Activated CD4-positive, CD25-positive, alpha-beta regulatory T cell (primary cell): ENCODE measurements around the gene TUSC2.
"Not testable (repeated sequence)": the region's sequence is repeated elsewhere in the genome, so short reads cannot be mapped to it uniquely, and the experiment has no call there.

Experiments
- DNase-seq, 4 experiments: peaks; one replicate each; lab custom pipeline; 2025; lab: John Stamatoyannopoulos, UW

TUSC2 gene

GRCh38 chr3:50318615-50319014, 9.4 kb downstream of the TUSC2 start:
- no peak for DNase-seq

- DNase-seq: no peak
Measured at GRCh38 chr3:50318163-50318562, 9.9 kb downstream of the TUSC2 start.

DNA sequence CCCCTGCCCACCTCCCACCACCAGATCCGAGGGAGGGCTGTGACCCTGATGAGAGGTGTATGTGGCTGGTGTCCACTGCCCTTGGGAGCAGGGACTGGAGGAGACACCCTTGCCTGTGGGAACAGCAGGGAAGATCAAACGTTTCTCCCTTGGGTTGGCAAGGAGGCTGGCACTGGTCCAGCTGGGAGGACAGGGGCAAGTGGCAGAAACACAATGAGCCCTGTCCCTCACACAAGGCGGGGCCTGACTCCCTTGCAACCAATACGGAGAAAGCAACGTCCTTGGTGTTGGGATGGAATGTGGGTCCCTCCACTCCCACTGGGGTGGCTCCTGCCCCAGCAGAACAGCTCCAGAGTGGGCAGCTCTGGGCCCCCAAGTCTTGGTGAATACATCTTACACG, 10.7 kb downstream of the TUSC2 start:
- DNase-seq: no peak

DNA sequence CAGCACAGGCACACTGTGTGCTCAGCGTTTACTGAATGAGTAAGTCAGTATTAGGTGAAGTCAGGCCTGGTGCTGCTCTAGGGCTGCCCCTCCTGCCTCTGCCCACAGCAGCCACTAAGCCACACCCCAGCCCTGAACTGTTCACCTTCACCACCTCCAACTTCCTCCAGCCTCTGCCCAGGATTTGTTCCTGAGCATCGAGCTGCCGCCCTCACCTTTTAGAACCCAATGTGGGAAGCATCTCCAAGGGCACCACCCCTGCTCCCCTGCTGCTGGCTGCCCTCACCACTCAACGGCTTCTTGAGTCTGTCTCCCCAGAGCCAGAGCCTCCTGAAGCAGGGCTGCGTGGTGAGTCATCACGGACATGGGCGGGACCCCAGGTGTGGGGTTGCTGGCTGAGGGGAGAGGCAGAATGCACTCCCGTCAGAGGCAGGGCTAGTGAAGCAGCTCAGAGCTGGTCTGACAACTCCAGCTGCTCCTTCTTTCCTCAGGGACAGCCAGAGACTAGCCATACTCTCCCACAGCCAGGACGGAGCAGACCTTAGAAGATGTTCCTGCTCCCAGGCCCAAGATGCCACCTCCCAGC, 11.3 kb downstream of the TUSC2 start:
- DNase-seq: peak in 3 of 4 experiments; percentile 18 to 45 (median 30)

DNA sequence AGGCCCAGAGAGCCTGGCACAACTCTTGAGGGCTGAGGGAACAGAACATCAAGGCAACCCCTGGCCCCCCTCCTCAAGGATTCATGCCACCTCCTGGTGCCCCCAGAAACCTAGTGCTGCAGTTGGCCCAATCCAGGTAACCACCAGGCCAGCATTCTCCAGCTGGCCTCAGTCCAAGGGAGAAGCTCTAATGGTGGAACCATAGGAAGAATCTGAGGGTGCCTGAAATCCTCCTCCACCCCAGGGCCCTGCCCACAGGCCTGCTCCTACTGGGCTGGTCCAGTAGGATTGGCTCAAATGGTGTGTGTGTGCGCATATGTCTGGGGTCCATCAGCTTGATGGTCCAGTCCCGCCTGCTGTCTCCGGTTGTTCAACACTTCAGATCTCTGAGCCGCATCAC, 13.2 kb downstream of the TUSC2 start:
- no peak for DNase-seq

DNA sequence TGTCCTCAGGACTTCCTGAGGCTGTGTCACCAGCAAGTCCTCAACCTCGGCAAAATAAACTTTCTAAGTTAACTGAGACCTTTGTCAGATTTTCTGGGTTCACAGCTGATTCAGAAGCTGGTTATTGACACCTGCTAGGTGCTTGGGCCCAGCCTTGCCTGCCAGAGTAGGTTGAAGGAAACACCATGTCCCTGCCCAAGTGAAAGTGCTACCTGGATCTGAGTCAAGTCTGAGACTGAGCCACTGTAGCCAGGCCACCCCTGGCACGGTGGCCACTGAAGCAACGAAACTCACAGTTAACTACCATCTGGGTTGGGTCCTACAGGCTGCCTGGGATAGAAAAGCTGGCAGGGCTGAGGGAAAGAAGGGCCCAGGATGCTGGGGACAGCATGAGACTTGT, 13.7 kb downstream of the TUSC2 start:
- DNase-seq: no peak

DNA sequence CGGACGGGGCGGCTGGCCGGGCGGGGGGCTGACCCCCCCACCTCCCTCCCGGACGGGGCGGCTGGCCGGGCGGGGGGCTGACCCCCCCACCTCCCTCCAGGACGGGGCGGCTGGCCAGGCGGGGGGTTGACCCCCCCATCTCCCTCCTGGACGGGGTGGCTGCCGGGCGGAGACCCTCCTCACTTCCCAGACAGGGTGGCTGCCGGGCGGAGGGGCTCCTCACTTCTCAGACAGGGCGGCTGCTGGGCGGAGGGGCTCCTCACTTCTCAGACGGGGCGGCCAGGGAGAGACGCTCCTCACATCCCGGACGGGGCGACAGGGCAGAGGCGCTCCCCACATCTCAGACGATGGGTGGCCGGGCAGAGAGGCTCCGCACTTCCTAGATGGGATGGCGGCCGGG, 16.0 kb downstream of the TUSC2 start:
- DNase-seq: not testable (repeated sequence)

- DNase-seq: no peak
Measured at GRCh38 chr3:50304601-50305000, 23.4 kb downstream of the TUSC2 start.

DNA sequence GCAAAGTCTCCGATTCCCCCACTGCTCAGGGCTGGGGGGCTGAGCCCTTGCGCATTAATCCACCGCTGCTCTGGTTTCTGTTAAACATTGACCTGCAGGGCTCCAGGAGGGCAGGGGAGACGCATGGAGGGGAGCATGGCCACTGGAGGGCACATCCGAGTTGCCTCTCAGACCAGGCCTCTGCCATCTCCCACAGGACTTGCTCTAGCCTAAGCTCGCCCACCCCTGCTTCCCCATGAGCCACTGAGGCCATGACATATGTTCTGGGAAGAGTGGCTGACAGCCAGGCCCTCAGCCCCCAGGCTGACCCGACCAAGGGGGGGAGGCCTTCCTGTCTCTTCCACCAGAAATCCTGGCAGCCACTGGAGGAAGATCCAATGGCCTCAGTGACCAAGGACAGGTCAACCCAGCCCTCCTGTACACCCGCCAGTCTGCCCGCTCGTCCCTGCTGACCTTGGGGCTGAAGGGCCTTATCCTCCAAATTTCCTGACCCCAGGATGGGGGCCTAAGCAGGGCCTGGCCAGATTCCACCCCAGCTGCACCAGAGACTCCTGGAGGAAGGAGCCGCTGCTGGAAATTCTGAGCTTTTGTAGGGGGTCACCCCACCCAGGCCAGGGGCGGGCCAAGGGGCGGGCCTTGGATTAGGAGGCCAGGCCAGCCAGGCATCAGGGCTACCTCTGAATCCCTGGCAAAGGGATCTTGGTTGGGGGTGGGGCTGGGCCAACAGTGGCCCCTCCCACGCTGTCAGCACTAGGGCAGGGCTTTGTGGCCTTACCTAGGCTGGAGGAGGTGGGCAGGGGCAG, 24.8 kb downstream of the TUSC2 start, which contains the start of gene HYAL1:
HYAL1 (minus strand) TSS at position 562 of the 803 bp plus-strand sequence. CDS start 618 bp downstream, outside the sequence.
- no peak for DNase-seq

DNA sequence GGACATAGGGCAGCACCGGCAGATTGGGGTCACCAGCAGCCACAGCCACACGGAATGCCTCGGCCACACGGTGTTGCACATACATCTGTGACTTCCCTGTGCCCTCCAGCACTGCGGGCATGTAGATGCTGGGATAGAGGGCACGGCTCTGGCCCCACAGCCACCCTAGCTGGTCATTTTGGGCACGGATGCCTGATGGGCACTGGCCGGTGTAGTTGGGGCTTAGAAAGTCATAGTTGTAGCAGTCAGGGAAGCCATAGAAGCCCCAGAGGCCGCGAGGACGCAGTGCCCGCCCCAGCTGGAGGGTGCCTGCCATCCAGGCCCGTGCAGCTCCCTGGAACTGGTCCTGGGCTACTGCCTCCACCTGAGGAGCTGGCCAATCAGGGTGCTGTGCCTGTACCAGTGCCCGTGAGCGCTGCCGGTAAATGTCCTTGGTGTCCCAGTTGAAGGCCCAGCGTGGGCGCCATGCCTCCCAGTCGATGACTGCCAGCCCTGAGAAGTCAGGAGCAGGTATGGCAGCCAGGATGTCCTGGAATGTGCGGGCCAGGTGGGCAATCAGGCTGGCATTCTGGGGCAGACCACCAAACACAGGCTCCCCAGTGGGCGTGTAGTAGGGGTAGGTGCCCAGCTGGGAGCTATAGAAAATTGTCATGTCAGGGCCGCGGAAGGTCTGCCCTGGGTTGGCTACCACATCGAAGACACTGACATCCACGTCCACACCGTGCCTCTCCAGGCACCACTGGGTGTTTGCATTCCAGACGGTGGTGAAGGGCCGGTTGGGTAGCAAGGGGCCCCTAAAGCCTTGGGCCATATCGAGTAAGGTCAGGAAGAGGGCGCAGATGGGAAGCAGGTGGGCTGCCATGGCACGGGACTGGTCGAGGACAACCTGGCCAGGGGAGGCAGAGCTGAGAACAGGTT, 25.7 kb downstream of the TUSC2 start:
- DNase-seq: no peak

GRCh38 chr3:50300681-50301254, 27.3 kb downstream of the TUSC2 start:
- DNase-seq: no peak

DNA sequence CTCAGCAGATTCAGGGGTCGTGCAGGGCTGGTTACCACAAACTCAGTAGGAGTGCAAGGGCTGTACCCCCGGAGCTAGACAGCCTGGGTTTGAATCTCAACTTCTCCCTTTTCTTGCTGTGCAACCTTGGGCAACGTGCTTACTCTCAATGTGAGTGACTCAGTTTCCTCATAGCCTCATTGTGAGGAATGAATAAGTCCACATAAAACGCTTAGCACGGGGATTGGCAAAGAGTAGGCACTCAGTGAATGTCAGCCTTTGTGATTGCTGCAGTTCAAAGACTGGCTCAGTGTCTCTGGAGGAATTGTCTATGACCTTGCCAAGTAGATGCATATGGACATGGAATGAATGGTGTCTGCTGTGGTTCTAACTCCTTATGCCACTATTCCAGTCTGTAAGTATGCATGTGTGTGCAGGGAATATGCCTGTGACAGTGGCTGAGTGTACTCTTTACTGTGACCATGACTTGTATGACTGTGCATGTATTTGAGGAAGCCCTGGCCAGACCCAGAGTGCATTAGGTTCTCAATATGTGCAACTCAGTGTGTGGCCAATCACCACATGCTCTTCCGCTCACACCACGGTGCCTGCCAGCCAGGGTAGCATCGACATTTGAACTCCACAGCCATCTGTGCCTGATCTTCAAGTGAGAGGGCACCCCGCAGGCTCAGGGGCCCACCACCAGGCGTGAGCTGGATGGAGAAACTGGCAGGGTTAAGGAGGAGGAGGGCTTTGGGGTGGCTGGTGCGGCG, 27.9 kb downstream of the TUSC2 start:
- no peak for DNase-seq

DNA sequence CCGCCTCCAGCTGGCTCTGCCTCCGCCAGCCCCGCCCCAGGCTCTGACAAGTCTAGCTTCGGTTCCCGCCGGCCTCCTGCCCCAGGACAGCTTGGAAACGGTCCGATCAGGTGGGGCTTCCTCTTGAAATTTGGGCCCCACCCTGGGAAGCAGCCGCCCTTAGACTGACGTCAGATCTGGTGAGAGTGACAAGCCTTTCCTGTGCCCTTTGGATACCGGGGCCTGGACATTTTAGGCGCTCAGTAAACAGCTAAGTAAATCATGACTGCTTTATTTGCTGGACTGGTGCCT, 28.4 kb downstream of the TUSC2 start:
- DNase-seq: no peak

DNA sequence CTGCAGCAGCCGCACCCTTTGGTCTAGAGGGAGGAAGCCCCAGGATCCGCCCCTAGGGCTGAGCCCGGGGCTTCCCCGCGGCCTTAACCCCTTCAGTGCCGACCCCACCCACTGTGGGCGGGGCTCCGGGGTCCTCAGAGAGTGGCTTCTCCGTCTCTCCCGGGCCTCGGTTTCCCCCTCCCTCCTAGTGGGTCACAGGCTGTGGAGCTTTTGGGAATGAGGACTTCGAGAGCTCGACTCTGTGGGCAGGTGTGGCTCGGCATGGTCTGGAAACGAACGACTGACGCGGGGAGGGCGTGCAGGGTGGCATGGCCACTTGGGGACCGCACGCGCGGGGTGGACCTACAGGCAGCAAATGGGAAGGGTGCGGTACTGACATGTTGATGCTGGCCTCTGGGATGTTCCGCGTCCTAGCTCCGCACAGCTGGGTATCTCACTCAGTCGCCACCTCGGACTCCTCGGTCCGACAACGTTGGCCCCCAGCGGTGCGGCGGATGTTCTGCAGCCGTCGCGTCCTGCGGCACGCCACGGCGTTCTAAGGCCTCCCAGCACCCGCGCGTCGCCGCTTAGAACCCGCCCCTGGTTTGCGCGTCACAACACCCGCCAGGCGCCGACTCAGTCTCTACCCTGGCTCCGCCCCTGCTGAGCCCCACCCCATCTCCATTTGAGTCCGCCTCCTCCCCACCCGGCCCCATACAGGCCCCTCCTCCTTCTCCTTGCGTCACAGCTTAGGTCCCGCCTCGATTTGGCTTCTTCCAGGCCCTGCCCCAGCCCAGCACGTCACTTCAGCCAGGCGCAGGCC, 29.0 kb downstream of the TUSC2 start, which contains the start of the genes HYAL3 and NAA80:
HYAL3 (minus strand) TSS at position 570 of the 802 bp plus-strand sequence. CDS start 3,803 bp downstream, outside the sequence.
NAA80 (minus strand) TSS at position 570 of the 802 bp plus-strand sequence. CDS start 1,942 bp downstream, outside the sequence.
- DNase-seq: peak; percentile 98

DNA sequence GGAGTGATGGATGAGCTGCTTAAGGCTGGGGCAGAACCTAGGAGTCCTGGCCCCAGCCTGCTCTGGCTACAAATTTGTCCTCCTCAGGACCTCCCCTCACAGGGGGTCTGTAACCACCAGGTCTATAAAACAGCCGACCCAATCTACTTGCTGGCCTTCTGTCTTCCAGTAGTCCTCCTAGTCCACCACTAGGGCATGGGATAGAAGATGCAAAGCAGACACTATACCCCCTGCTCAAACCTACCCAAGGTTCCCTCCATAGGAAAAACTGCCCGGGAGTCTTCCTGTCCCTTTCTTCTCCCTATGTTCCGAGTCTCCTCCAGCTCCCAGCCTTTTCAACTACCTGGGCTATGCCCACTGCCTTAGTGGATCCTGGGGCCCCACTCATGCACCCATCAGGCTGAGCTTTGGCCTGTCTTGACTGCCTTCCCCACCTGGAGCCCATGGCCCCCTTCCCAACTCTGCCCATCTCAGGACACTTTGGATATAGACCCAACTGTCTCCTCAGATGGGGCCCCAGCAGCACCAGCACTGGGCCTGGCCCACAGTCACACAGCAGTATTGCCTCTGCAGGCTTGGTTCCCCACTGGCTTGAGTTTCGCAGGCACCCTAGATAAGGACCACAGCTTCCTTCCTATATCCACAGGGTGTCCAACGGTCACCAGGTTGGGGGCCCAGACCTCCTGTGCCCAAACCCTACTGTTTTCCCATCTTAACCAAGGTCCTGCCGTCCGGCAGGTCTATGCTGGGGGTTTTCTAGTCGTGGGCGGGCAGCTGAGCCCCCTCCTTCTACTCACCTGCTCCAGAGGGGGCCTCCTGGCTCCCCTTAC, 29.9 kb downstream of the TUSC2 start:
- no peak for DNase-seq

- no peak for DNase-seq
Measured at GRCh38 chr3:50297384-50297775, 30.6 kb downstream of the TUSC2 start.

GRCh38 chr3:50296721-50297383, 31.2 kb downstream of the TUSC2 start:
- DNase-seq: no peak

GRCh38 chr3:50295553-50296431, 32.2 kb downstream of the TUSC2 start:
- DNase-seq: no peak
